HepG2 (cell line): ENCODE data around the gene PLSCR5. TPM values are rescaled to one million over a fixed set of nuclear protein-coding genes. Genes with fewer than 3 reads are reported as not detected.

ENCODE experiments used
- ATRX ChIP-seq: sonication (generic); formaldehyde crosslinking; IDR thresholded peaks from 2 replicates; pipeline ENCODE4 v1.4.0; 2020; ENCODE audit warnings: missing genetic modification reagents, borderline replicate concordance
- CBX2 ChIP-seq, 2 experiments: fragments of 200-600 bp in 1 of 2; sonication (generic); formaldehyde crosslinking in 1 of 2; IDR thresholded peaks; 2 replicates each; pipeline versions ENCODE4 v1.7.0 to v1.8.1; 2018 to 2022; ENCODE audit warnings: low read depth in 2 of 2, low read length in 1 of 2, mild to moderate bottlenecking in 1 of 2, missing genetic modification reagents in 1 of 2
- CREB1 ChIP-seq, 2 experiments: fragments of 450-650 bp in 1 of 2; IDR thresholded peaks; 2 replicates each; pipeline ENCODE4 v1.6.1; 2016 to 2017; ENCODE audit warnings: control low read depth in 1 of 2, mild to moderate bottlenecking in 1 of 2, missing compliant biosample characterization in 1 of 2, missing genetic modification characterization in 1 of 2
- EEA1 ChIP-seq: sonication (generic); formaldehyde crosslinking; IDR thresholded peaks from 2 replicates; pipeline ENCODE4 v1.5.1; 2020; ENCODE audit warnings: mild to moderate bottlenecking, missing genetic modification reagents, borderline replicate concordance
- HMG20A ChIP-seq: IDR thresholded peaks from 2 replicates; pipeline ENCODE4 v1.6.1; 2016; ENCODE audit warnings: borderline replicate concordance
- KDM5A ChIP-seq: fragments of 200-600 bp; sonication (generic); IDR thresholded peaks from 2 replicates; pipeline ENCODE4 v1.7.0; 2018; ENCODE audit warnings: antibody characterized with exemption, mild to moderate bottlenecking, low read length, borderline replicate concordance
- RFXAP ChIP-seq: sonication (generic); formaldehyde crosslinking; IDR thresholded peaks from 2 replicates; pipeline ENCODE4 v1.4.0; 2020; ENCODE audit warnings: missing genetic modification reagents, borderline replicate concordance
- SMYD3 ChIP-seq: sonication (generic); formaldehyde crosslinking; IDR thresholded peaks from 2 replicates; pipeline ENCODE4 v1.8.1; 2023; ENCODE audit warnings: mild to moderate bottlenecking, missing genetic modification reagents
- SOX5 ChIP-seq: IDR thresholded peaks from 2 replicates; pipeline ENCODE4 v1.6.1; 2016; ENCODE audit warnings: borderline replicate concordance
- ZNF878 ChIP-seq: sonication (generic); formaldehyde crosslinking; IDR thresholded peaks from 2 replicates; pipeline ENCODE4 v1.8.1; 2023; ENCODE audit warnings: mild to moderate bottlenecking, missing genetic modification reagents, moderate library complexity
- polyA plus RNA-seq, 8 experiments: library from polyadenylated mRNA; depleted of rRNA in 3 of 8; stranded (reverse) in 7 of 8; unstranded in 1 of 8; fragments of >200 nt; fragmentation: Illumina TruSeq in 4 of 8; extraction: Trizol in 4 of 8; gene quantifications; 2 replicates each; pipeline versions ENCODE4 v1.2.1 to v1.2.3, GENCODE V29; 2011 to 2016; ENCODE audit warnings: low read depth in 4 of 8, missing spikeins in 1 of 8, mixed read lengths in 1 of 8; ENCODE audit not compliant: insufficient read depth in 1 of 8
- total RNA-seq, 5 experiments: library from RNA; depleted of rRNA; stranded (reverse); fragments of >200 nt; fragmentation: Illumina TruSeq; extraction: Trizol; gene quantifications; 2 replicates each; pipeline ENCODE4 v1.2.3, GENCODE V29; 2016; ENCODE audit warnings: low read depth in 1 of 5
- TF ChIP-seq, protein P1 (sequence below): sonication (generic); formaldehyde crosslinking; IDR thresholded peaks from 2 replicates; pipeline ENCODE4 v1.4.0; 2020; ENCODE audit warnings: missing genetic modification reagents, borderline replicate concordance
- TF ChIP-seq, protein P2 (sequence below): sonication (generic); formaldehyde crosslinking; IDR thresholded peaks from 2 replicates; pipeline ENCODE4 v1.8.1; 2023; ENCODE audit warnings: mild to moderate bottlenecking, missing genetic modification reagents

PLSCR5 gene
- total and polyA plus RNA-seq, 2 of the 13 experiments (the other 11 are each of a cell fraction or from before 2014, with no cell fraction given): 0.50 TPM; not detected in 1

- TF ChIP-seq, protein P1, sequence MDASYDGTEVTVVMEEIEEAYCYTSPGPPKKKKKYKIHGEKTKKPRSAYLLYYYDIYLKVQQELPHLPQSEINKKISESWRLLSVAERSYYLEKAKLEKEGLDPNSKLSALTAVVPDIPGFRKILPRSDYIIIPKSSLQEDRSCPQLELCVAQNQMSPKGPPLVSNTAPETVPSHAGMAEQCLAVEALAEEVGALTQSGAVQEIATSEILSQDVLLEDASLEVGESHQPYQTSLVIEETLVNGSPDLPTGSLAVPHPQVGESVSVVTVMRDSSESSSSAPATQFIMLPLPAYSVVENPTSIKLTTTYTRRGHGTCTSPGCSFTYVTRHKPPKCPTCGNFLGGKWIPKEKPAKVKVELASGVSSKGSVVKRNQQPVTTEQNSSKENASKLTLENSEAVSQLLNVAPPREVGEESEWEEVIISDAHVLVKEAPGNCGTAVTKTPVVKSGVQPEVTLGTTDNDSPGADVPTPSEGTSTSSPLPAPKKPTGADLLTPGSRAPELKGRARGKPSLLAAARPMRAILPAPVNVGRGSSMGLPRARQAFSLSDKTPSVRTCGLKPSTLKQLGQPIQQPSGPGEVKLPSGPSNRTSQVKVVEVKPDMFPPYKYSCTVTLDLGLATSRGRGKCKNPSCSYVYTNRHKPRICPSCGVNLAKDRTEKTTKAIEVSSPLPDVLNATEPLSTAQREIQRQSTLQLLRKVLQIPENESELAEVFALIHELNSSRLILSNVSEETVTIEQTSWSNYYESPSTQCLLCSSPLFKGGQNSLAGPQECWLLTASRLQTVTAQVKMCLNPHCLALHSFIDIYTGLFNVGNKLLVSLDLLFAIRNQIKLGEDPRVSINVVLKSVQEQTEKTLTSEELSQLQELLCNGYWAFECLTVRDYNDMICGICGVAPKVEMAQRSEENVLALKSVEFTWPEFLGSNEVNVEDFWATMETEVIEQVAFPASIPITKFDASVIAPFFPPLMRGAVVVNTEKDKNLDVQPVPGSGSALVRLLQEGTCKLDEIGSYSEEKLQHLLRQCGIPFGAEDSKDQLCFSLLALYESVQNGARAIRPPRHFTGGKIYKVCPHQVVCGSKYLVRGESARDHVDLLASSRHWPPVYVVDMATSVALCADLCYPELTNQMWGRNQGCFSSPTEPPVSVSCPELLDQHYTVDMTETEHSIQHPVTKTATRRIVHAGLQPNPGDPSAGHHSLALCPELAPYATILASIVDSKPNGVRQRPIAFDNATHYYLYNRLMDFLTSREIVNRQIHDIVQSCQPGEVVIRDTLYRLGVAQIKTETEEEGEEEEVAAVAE (CRISPR knock-in tag): no peak
- TF ChIP-seq CBX2 (IDR thresholded peaks at IDR 0.05; ENCODE audit: low read depth, low read length) (no peak), CBX2 (CRISPR knock-in tag; IDR thresholded peaks at IDR 0.05; ENCODE audit: low read depth) (no peak), ZNF878 (CRISPR knock-in tag) (peak; percentile 66; the same call in 1 of the 2 replicates), CREB1 (IDR thresholded peaks at IDR 0.05) (no peak), CREB1 (CRISPR knock-in tag; IDR thresholded peaks at IDR 0.05) (peak; percentile 40; the same call in 1 of the 2 replicates), HMG20A (CRISPR knock-in tag) (peak; percentile 100), RFXAP (CRISPR knock-in tag) (0 out of 2 replicates have a peak, but pooled peaks have one; percentile 25), KDM5A (0 out of 2 replicates have a peak, but pooled peaks have one; percentile 9), SMYD3 (CRISPR knock-in tag) (peak; percentile 29; the same call in 1 of the 2 replicates), EEA1 (CRISPR knock-in tag) (no peak), SOX5 (CRISPR knock-in tag) (peak; percentile 96), ATRX (CRISPR knock-in tag) (no peak)
- TF ChIP-seq, protein P2, sequence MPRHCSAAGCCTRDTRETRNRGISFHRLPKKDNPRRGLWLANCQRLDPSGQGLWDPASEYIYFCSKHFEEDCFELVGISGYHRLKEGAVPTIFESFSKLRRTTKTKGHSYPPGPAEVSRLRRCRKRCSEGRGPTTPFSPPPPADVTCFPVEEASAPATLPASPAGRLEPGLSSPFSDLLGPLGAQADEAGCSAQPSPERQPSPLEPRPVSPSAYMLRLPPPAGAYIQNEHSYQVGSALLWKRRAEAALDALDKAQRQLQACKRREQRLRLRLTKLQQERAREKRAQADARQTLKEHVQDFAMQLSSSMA (CRISPR knock-in tag): no peak
These were observed 32.7 kb upstream of the PLSCR5 start (continued) for GRCh38 chr3:146637871-146638270.
